IPS-18c (cell line): ENCODE results near the gene MTUS2.

Experiments used
- H3K4me3 ChIP-seq: 2 replicates; pipeline ENCODE4 v1.7.0; 2013; ENCODE audit warnings: low read depth, mild to moderate bottlenecking, low read length, moderate library complexity; ENCODE audit not compliant: insufficient read depth
- H3K9me3 ChIP-seq: one replicate; pipeline ENCODE4 v1.6.1; 2013; ENCODE audit warnings: mild to moderate bottlenecking, low read length, moderate library complexity; ENCODE audit not compliant: control insufficient read depth, insufficient read depth

Gene MTUS2

DNA sequence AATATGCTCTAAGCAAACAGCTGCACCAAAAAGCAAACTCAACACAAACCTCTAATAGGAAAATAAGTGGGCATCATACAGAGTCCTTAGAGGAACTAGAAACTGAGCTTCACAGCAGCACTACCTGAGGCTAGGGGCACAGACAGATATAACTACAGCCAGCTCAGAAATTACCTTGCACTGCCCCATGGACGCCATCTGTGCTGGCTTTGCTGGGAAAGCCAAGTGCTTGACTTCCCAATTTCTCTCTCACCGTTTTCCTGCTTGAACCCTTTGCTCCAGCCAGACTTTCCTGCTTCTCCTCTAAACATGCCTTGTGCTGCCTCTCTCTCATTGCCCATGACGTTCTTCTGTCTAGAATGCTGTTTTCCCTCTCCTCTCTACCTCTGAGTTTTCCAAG, 29.3 kb downstream of the MTUS2 start:
- H3K9me3 ChIP-seq = peaks cover 4% of the 10 kb centered on the region
- no peak overlapping the region for H3K4me3 ChIP-seq

DNA sequence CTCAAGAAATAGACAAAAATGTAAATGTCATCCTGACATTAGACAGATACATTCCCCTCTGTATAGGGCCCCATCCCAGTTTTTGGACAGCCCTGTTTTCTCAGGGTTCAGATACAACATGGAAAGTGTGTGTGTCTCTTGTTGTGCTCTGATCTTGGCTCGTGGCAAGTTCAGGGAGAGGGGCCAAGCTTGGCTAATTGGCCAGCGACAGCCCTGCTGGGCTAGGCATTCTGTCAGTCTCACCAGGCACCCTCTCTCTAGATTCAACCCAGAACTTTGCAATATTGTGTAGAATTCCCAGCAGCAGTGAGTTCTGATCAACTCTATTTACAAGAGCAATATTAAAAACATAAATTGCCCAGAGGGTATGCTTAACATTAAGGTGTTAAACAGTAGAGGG, 30.1 kb downstream of the MTUS2 start:
- no peak overlapping the region for H3K4me3 ChIP-seq

GRCh38 chr13:28851422-28851821, 31.3 kb downstream of the MTUS2 start:
- Histone ChIP-seq H3K9me3 (peaks cover 4% of the 10 kb centered on the region), H3K4me3 (no peak overlapping the region)

More for the DNA sequence above, 30.1 kb downstream of the MTUS2 start:
- H3K9me3 ChIP-seq = peaks cover 4% of the 10 kb centered on the region

DNA sequence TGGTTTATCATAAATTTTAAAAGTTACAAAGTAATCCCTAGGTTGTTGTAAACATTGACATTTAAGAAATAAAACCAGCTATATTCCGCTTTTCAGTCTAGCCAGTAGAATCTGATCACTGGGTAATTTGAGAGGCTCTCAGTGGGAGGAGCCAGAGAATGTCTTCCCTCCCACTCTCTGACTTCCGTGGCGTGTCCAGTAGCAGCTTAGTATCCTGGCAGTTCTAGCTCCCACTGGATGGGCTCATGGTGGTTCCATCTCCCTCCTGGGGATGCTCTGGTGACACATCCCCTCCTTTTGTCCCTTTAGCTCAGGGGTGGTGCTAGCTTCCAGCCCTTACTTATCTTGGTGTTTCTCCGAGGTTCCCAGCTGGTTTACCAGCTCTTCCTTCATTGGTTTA, 34.5 kb downstream of the MTUS2 start:
- peaks cover 3% of the 10 kb centered on the region for H3K9me3 ChIP-seq
- no peak overlapping the region for H3K4me3 ChIP-seq

GRCh38 chr13:28856287-28856686, 36.1 kb downstream of the MTUS2 start:
- H3K9me3 ChIP-seq = peaks cover 2% of the 10 kb centered on the region
- H3K4me3 ChIP-seq = no peak overlapping the region

DNA sequence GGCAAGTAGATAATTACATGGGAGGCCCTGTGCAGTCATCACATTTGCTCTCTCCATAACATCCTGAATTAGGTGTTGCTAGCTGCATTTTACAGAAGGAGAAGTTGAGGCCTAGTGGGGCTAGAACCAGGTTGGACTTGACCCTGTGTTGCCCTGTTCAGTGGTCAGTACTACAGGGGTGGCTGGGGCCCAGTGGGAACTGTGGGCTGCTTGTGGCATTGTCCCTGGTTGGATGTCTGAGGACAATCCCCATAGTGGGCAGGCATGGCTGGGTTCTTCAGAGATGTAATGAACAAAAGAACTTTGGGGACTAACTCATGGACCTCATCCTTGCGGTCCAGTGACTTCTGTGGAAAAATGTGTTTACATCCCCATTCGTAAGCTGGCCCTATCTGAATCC, 38.9 kb downstream of the MTUS2 start:
- no peaks in the 10 kb centered on the region for H3K9me3 ChIP-seq
- H3K4me3 ChIP-seq = no peak overlapping the region

GRCh38 chr13:28859717-28860116, 39.6 kb downstream of the MTUS2 start:
- Histone ChIP-seq H3K9me3 (no peaks in the 10 kb centered on the region), H3K4me3 (no peak overlapping the region)

GRCh38 chr13:28864544-28864943, 44.4 kb downstream of the MTUS2 start:
- Histone ChIP-seq H3K4me3 (no peak overlapping the region), H3K9me3 (no peaks in the 10 kb centered on the region)

- Histone ChIP-seq H3K9me3 (no peaks in the 10 kb centered on the region), H3K4me3 (no peak overlapping the region)
Measured at GRCh38 chr13:28865149-28865744, 45.1 kb downstream of the MTUS2 start.

GRCh38 chr13:28865951-28866350, 45.8 kb downstream of the MTUS2 start:
- Histone ChIP-seq H3K4me3 (no peak overlapping the region), H3K9me3 (no peaks in the 10 kb centered on the region)

GRCh38 chr13:28866932-28867331, 46.8 kb downstream of the MTUS2 start:
- Histone ChIP-seq H3K4me3 (no peak overlapping the region), H3K9me3 (peaks cover 2% of the 10 kb centered on the region)

GRCh38 chr13:28867564-28867963, 47.4 kb downstream of the MTUS2 start:
- peaks cover 2% of the 10 kb centered on the region for H3K9me3 ChIP-seq

DNA sequence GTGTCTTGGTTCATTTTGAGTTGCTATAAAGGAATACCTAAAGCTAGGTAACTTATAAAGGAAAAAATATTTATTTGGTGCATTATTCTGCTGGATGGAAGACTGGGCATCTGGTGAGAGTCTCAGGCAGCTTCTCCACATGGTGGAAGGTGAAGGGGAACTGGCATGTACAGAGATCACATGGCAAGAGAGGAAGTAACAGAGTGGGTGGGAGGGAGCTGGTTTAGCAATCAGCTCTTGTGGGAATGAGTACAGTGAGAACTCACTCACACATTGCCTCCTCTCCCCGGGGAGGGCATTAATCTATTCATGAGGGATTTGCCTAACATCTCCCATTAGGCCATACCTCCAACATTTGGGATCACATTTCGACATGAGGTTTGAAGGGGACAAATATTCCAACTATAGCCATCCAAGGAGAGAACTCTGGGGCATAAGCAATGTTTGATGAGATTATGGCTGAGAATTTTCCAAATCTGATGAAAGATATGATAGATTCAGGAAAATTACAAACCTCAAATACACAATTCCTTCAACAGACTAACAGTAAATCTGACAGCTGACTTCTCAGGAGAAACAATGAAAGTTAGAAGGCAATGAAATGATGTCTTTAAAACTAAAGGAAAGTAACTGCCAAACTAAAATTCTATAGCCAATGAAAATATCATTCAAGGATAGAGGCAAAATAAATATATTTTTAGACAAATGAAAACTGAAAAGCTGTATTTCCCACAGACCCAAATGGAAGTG, 52.5 kb downstream of the MTUS2 start:
- peaks cover 5% of the 10 kb centered on the region for H3K9me3 ChIP-seq
- no peak overlapping the region for H3K4me3 ChIP-seq

More at GRCh38 chr13:28867564-28867963, 47.4 kb downstream of the MTUS2 start:
- H3K4me3 ChIP-seq = no peak overlapping the region

DNA sequence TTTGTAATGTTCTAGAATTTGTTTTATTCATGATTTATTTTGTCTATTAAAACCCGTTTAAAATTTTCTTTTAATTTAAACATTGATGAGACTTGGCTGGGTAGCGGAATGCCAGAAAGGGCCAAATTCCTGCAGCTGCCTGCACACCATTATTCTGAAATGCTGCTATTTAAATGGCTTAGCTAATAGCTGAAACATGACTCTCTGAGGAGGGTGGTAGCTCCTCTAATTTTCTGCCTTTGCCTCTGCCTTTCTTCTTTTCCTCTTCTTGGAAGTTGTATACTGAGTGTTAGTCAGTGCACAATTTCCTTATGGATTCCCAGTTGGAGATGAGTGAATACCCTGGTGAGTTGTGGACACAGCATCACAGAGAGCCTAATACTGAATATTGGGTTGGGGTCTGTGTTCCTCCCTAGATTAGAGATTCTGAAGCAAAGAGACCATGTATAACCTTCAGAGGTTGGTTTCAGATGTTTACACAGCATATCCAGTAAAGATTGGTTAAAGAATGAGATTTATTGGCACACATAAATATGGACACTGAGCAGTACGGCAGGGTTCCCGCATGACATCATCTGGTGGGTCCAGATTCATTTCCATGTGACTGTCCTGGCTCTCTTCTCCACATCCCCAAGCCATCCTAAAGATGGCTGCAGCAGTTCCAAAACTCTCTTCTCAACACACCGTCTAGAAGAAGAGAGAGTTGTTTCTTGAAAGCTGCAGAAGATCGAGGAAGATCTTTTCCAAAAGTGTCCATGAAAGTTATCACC, 55.9 kb downstream of the MTUS2 start:
- no peak overlapping the region for H3K4me3 ChIP-seq
- H3K9me3 ChIP-seq = peaks cover 5% of the 10 kb centered on the region

- Histone ChIP-seq H3K9me3 (peaks cover 3% of the 10 kb centered on the region), H3K4me3 (no peak overlapping the region)
Measured at GRCh38 chr13:28877408-28877807, 57.3 kb downstream of the MTUS2 start.

DNA sequence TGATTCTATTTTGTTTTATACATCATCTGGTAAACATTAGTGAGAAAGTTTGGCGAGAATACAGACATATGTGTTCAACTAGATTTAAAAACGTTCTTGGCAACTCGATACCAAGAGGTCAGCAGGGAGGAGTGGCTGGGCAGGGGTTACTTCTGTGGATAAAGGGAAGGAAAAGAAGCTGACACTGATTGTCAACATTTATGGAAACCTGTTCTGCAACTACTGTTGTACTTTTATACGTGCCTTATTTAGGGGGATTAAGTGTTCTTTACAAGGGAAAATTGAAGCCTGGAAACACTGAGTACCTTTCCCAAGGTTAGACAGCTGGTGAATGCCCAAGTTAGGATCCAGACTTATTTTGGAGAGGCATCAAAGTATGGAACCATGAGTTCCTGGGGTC, 65.0 kb downstream of the MTUS2 start:
- Histone ChIP-seq H3K4me3 (no peak overlapping the region), H3K9me3 (no peaks in the 10 kb centered on the region)

DNA sequence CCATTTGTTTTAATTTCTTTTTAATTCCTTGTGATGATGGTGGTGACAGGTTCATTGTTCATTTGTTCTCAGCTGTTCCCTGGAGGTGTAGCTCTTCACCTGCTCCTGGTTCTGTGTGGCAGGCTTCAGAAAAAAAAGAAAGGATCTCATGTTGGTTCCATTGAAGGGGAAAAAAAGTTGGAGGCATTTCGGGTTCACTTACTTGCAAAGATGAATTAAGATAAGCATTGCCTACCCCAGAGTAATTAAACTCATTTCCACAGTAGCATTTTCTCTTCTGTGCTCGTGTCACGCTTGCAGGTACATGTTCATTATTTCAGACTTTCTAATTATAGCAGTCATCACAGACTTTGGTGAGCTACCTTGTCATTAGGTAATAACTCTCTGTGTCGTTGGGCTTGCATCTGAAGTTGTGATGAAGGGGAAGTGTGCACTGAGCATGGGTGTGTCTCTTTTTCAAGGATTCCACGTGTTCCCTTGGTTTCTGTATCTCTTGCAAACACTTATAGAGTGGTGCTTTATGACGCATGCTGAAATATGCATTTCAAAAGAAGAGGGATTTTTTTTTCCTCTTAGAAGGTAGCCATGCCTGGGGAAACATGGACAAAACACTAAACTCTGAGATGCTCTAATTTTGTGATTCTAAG, 69.1 kb downstream of the MTUS2 start:
- no peak overlapping the region for H3K4me3 ChIP-seq
- H3K9me3 ChIP-seq = no peaks in the 10 kb centered on the region

- Histone ChIP-seq H3K4me3 (no peak overlapping the region), H3K9me3 (no peaks in the 10 kb centered on the region)
Measured at GRCh38 chr13:28890712-28891111, 70.6 kb downstream of the MTUS2 start.
